ENCODE data around the gene HPGDS.

DNA sequence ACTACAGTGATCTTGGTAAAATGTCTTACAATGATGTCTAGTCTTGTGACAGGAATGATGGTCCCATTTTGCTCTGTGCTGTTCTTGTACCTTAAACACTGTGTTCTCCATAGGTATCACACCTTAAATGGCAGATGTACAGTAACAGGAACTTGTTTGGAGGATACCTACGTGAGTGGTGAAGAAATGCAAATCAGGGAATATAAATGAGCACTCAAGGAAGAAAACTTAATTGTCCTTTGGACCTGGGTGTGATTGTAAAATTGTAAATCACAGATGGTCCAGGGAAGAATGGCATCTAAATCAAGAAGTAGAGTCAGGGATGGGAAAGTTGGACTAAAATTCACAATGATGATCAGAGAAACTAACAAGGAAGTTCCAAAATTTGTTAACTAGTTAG is 12.7 kb downstream of the HPGDS start:
- TF ChIP-seq CEBPB (IDR thresholded peaks at IDR 0.05) = no peak
- no peak for TF ChIP-seq TCF12 (IDR thresholded peaks at IDR 0.05; ENCODE audit: low read depth)
- TF ChIP-seq CREB1 (IDR thresholded peaks at IDR 0.05; ENCODE audit: low read depth) = no peak

All from Ishikawa (cell line).